CD14-positive monocyte (primary cell): ENCODE results near the gene DNM2. TPM values are rescaled to one million over a fixed set of nuclear protein-coding genes. Genes with fewer than 3 reads are reported as not detected.

ENCODE experiments used
- DNase-seq, 3 donors: peaks; one replicate each; pipeline ENCODE4 v3.0.0-alpha.2; 2011 to 2022
- H2AFZ ChIP-seq: 2 replicates; pipeline ENCODE4 v1.6.0; 2012; ENCODE audit warnings: mild to moderate bottlenecking, low read depth, low read length, inconsistent platforms; ENCODE audit not compliant: insufficient read depth, poor library complexity, severe bottlenecking
- H3K27ac ChIP-seq, 2 donors: 1 replicate in 1 of 2; 2 replicates in 1 of 2; pipeline ENCODE4 v1.5.1; 2012 to 2013; ENCODE audit warnings: low read length in 2 of 2, control low read depth in 1 of 2, inconsistent platforms in 1 of 2, low read depth in 1 of 2, mild to moderate bottlenecking in 1 of 2
- H3K27me3 ChIP-seq, 2 donors: one replicate each; pipeline versions ENCODE4 v1.6.0 to v1.6.1; 2011 to 2013; ENCODE audit warnings: low read length in 2 of 2; ENCODE audit not compliant: control insufficient read depth in 2 of 2, insufficient read depth in 2 of 2
- H3K36me3 ChIP-seq, 2 donors: replicated peaks in 1 of 2; 1 replicate in 1 of 2; 2 replicates in 1 of 2; pipeline versions ENCODE4 v1.5.1 to v1.6.1; 2012 to 2013; ENCODE audit warnings: low read length in 2 of 2, control low read depth in 1 of 2, inconsistent platforms in 1 of 2, mild to moderate bottlenecking in 1 of 2; ENCODE audit not compliant: insufficient read depth in 2 of 2, control insufficient read depth in 1 of 2
- H3K4me1 ChIP-seq, 2 donors: 1 replicate in 1 of 2; 2 replicates in 1 of 2; pipeline versions ENCODE4 v1.5.1 to v1.6.1; 2012 to 2013; ENCODE audit warnings: low read length in 2 of 2, control low read depth in 1 of 2, inconsistent platforms in 1 of 2, mild to moderate bottlenecking in 1 of 2, moderate library complexity in 1 of 2; ENCODE audit not compliant: insufficient read depth in 2 of 2, control insufficient read depth in 1 of 2
- H3K4me2 ChIP-seq: replicated peaks from 2 replicates; pipeline ENCODE3; 2012; ENCODE audit warnings: low read length, moderate library complexity, mild to moderate bottlenecking; ENCODE audit not compliant: poor library complexity, severe bottlenecking; ENCODE audit errors: extremely low read depth
- H3K4me3 ChIP-seq, 3 experiments: fragments of 200-600 bp in 1 of 3; sonication (generic) in 1 of 3; replicated peaks in 1 of 3; 1 replicate in 2 of 3; 2 replicates in 1 of 3; pipeline ENCODE4 v1.5.1; 2011 to 2013; ENCODE audit warnings: low read length in 3 of 3, mild to moderate bottlenecking in 3 of 3, control low read depth in 2 of 3, low read depth in 2 of 3, inconsistent platforms in 1 of 3, moderate library complexity in 1 of 3
- H3K79me2 ChIP-seq: 2 replicates; pipeline ENCODE4 v1.6.0; 2012; ENCODE audit warnings: mild to moderate bottlenecking, control low read depth, inconsistent platforms, low read length, moderate library complexity; ENCODE audit not compliant: insufficient read depth
- H3K9ac ChIP-seq: 2 replicates; pipeline ENCODE4 v1.6.0; 2017; ENCODE audit warnings: low read length, mild to moderate bottlenecking; ENCODE audit not compliant: insufficient read depth, poor library complexity, severe bottlenecking
- H3K9me3 ChIP-seq, 2 donors: replicated peaks in 1 of 2; 1 replicate in 1 of 2; 2 replicates in 1 of 2; pipeline versions ENCODE4 v1.5.1 to v1.6.1; 2012 to 2013; ENCODE audit warnings: low read length in 2 of 2, control low read depth in 1 of 2; ENCODE audit not compliant: control insufficient read depth in 1 of 2, insufficient read depth in 1 of 2
- H4K20me1 ChIP-seq: 2 replicates; pipeline ENCODE4 v1.6.0; 2012; ENCODE audit warnings: mild to moderate bottlenecking, low read length, control low read depth, moderate library complexity; ENCODE audit not compliant: insufficient read depth
- H3K27ac Mint-ChIP-seq, 7 donors: one replicate each; pipeline ENCODE4 v1.8.0; 2020; ENCODE audit warnings: mild to moderate bottlenecking in 7 of 7, mixed read lengths in 7 of 7, moderate library complexity in 6 of 7, inconsistent platforms in 2 of 7
- H3K27me3 Mint-ChIP-seq, 3 donors: one replicate each; pipeline ENCODE4 v1.8.0; 2021 to 2022; ENCODE audit warnings: low read depth in 3 of 3, mild to moderate bottlenecking in 3 of 3, mixed read lengths in 3 of 3, moderate library complexity in 3 of 3, inconsistent platforms in 1 of 3
- H3K36me3 Mint-ChIP-seq, 2 donors: one replicate each; pipeline ENCODE4 v1.8.0; 2020; ENCODE audit warnings: mixed read lengths in 2 of 2, inconsistent platforms in 1 of 2, mild to moderate bottlenecking in 1 of 2
- H3K4me1 Mint-ChIP-seq: one replicate; pipeline ENCODE4 v1.8.0; 2020; ENCODE audit warnings: mild to moderate bottlenecking, mixed read lengths
- H3K4me3 Mint-ChIP-seq, 2 donors: one replicate each; pipeline ENCODE4 v1.8.0; 2020; ENCODE audit warnings: mild to moderate bottlenecking in 2 of 2, mixed read lengths in 2 of 2, moderate library complexity in 1 of 2
- H3K9me3 Mint-ChIP-seq, 7 donors: one replicate each; pipeline ENCODE4 v1.8.0; 2020 to 2022; ENCODE audit warnings: mixed read lengths in 7 of 7, mild to moderate bottlenecking in 6 of 7, moderate library complexity in 6 of 7, inconsistent platforms in 2 of 7
- CTCF ChIP-seq: fragments of 200-600 bp; IDR thresholded peaks from one replicate; pipeline ENCODE4 v1.8.0; 2022; ENCODE audit warnings: antibody characterized with exemption, mild to moderate bottlenecking
- WGBS: methylation state at CpG from one replicate; pipeline ENCODE4 v1.1.5; 2013; ENCODE audit warnings: missing lambda C conversion rate; ENCODE audit not compliant: insufficient coverage; 5-methylcytosine and 5-hydroxymethylcytosine counted together
- intact Hi-C, 2 donors: fragments of 100-400 bp; cut with micrococcal nuclease; formaldehyde crosslinking; loops; one replicate each; pipeline versions ENCODE4 v1.15.0 to v1.15.1; 2023
- polyA plus RNA-seq, 3 donors: library from polyadenylated mRNA; depleted of rRNA in 1 of 3; unstranded in 2 of 3; stranded (reverse) in 1 of 3; fragments of 300-500 nt in 2 of 3; fragments of >200 nt in 1 of 3; fragmentation: Illumina TruSeq in 2 of 3; gene quantifications; 1 replicate in 2 of 3; 2 replicates in 1 of 3; pipeline ENCODE4 v1.2.3, GENCODE V29; 2012 to 2021

The DNM2 gene
- polyA plus RNA-seq, 3 donors: 53.0 to 186 (median 69.5) TPM

GRCh38 chr19:10752913-10753704 is 35.2 kb downstream of the DNM2 start:
- H3K9ac ChIP-seq: no peak overlapping the region
- H3K4me1 ChIP-seq: peaks cover 69 to 79% of the 10 kb centered on the region in 2 donors
- no peak for TF ChIP-seq CTCF
- H4K20me1 ChIP-seq: peaks cover 94% of the 10 kb centered on the region
- peak overlapping the region in 6 of 7 donors; percentile 50 to 94 (median 72) for H3K27ac Mint-ChIP-seq
- peaks cover 75% of the 10 kb centered on the region for H3K4me1 Mint-ChIP-seq
- H3K27me3 ChIP-seq: no peaks in the 10 kb centered on the region
- H3K4me3 ChIP-seq: no peak overlapping the region
- WGBS: no CpG with 5 or more reads among the region's 10 CpGs
- peaks cover 0 to 3% (median 0%) of the 10 kb centered on the region in 7 donors for H3K9me3 Mint-ChIP-seq
- H3K36me3 Mint-ChIP-seq: peaks cover 4 to 14% of the 10 kb centered on the region in 2 donors
- intact Hi-C loops: no loop called here
- H3K4me3 Mint-ChIP-seq: no peak overlapping the region
- H3K36me3 ChIP-seq: peaks cover 0 to 2% of the 10 kb centered on the region in 2 donors
- H3K27me3 Mint-ChIP-seq: peaks cover 0 to 2% (median 0%) of the 10 kb centered on the region in 3 donors
- H3K27ac ChIP-seq: peak overlapping the region; percentile 7 to 87
- no peak overlapping the region for H2AFZ ChIP-seq
- H3K9me3 ChIP-seq: no peaks in the 10 kb centered on the region
- DNase-seq: peak in 1 of 3 donors; percentile 29
- no peak overlapping the region for H3K4me2 ChIP-seq
- peaks cover 100% of the 10 kb centered on the region for H3K79me2 ChIP-seq

- H3K36me3 Mint-ChIP-seq: peaks cover 10 to 25% of the 10 kb centered on the region in 2 donors
- Histone ChIP-seq H4K20me1 (peaks cover 86% of the 10 kb centered on the region), H2AFZ (no peak overlapping the region), H3K79me2 (peaks cover 88% of the 10 kb centered on the region), H3K4me2 (no peak overlapping the region), H3K27ac (peak overlapping the region in 1 of 2 donors; percentile 77), H3K4me3 (no peak overlapping the region), H3K4me1 (peaks cover 65 to 76% of the 10 kb centered on the region in 2 donors), H3K9me3 (no peaks in the 10 kb centered on the region), H3K9ac (no peak overlapping the region), H3K27me3 (no peaks in the 10 kb centered on the region), H3K36me3 (peaks cover 4 to 5% of the 10 kb centered on the region in 2 donors)
- intact Hi-C loops: loop anchor here in 1 of 2 donors (5.0 kb wide), 1 partner anchor 39 kb away; the partner anchor contains the start of gene DNM2
- peaks cover 69% of the 10 kb centered on the region for H3K4me1 Mint-ChIP-seq
- peak overlapping the region in 5 of 7 donors; percentile 30 to 83 (median 74) for H3K27ac Mint-ChIP-seq
- H3K9me3 Mint-ChIP-seq: peaks cover 0 to 3% (median 0%) of the 10 kb centered on the region in 7 donors
- WGBS: 93% methylated on average over 10 of the region's 10 CpGs
- H3K27me3 Mint-ChIP-seq: peaks cover 0 to 2% (median 0%) of the 10 kb centered on the region in 3 donors
- no peak overlapping the region for H3K4me3 Mint-ChIP-seq
- DNase-seq: no peak
- no peak for TF ChIP-seq CTCF
These were observed 38.5 kb downstream of the DNM2 start for GRCh38 chr19:10756371-10756770.
